H1 (cell line): ENCODE measurements around the gene PSMA2. TPM values are rescaled to one million over a fixed set of nuclear protein-coding genes. Genes with fewer than 3 reads are reported as not detected.

Experiments used
- CTCF ChIA-PET: fragments of 300-600 bp; sonication (Branson Sonifier 250); formaldehyde crosslinking; loops from one replicate; lab custom pipeline; 2021; ENCODE audit not compliant: partially characterized antibody; lab: Charles Lee
- POLR2A ChIA-PET: fragments of 300-600 bp; sonication (Branson Sonifier 250); formaldehyde crosslinking; loops from one replicate; lab custom pipeline; 2021; ENCODE audit warnings: inconsistent platforms; ENCODE audit not compliant: partially characterized antibody; lab: Charles Lee
- DNase-seq, 2 experiments: peaks; one replicate each; pipeline versions ENCODE4 v3.0.0 to v3.0.0-alpha.2; 2010 to 2022; ENCODE audit warnings: low spot score in 2 of 2, low read depth in 1 of 2, mixed read lengths in 1 of 2
- FAIRE-seq: peaks from 2 replicates; lab custom pipeline; 2011; peaks lifted over from hg19 to GRCh38; lab: Jason Lieb, UNC
- H2AFZ ChIP-seq: 2 replicates; pipeline ENCODE4 v1.8.1; 2012; ENCODE audit warnings: low read length, inconsistent platforms
- H2AK5ac ChIP-seq: 2 replicates; pipeline ENCODE4 v1.6.1; 2013; ENCODE audit warnings: low read depth, low read length
- H2BK120ac ChIP-seq: replicated peaks from 2 replicates; pipeline ENCODE3; 2013; ENCODE audit warnings: low read depth, low read length, inconsistent platforms
- H2BK12ac ChIP-seq: 2 replicates; pipeline ENCODE4 v1.6.1; 2013; ENCODE audit warnings: low read depth, low read length
- H2BK15ac ChIP-seq: 2 replicates; pipeline ENCODE4 v1.6.1; 2013; ENCODE audit warnings: low read length
- H2BK20ac ChIP-seq: 2 replicates; pipeline ENCODE4 v1.6.1; 2013; ENCODE audit warnings: low read length
- H2BK5ac ChIP-seq: 2 replicates; pipeline ENCODE4 v1.6.1; 2013; ENCODE audit warnings: low read depth, low read length
- H3K14ac ChIP-seq: 2 replicates; pipeline ENCODE4 v1.6.1; 2013; ENCODE audit warnings: inconsistent platforms; ENCODE audit not compliant: insufficient read length
- H3K18ac ChIP-seq: 2 replicates; pipeline ENCODE4 v1.6.1; 2013; ENCODE audit warnings: low read length; ENCODE audit errors: extremely low read depth
- H3K23ac ChIP-seq: 2 replicates; pipeline ENCODE4 v1.6.1; 2013; ENCODE audit warnings: inconsistent platforms; ENCODE audit not compliant: insufficient read length
- H3K23me2 ChIP-seq: 2 replicates; pipeline ENCODE4 v1.6.1; 2013; ENCODE audit warnings: low read depth, low read length
- H3K27ac ChIP-seq: 2 replicates; pipeline ENCODE4 v1.6.1; 2011; ENCODE audit warnings: low read depth, low read length, inconsistent platforms
- H3K27me3 ChIP-seq, 4 experiments: replicated peaks in 1 of 4; 1 replicate in 1 of 4; 2 replicates in 3 of 4; pipeline versions ENCODE4 v1.6.1 to v1.8.1; 2011 to 2013; ENCODE audit warnings: low read length in 3 of 4, mild to moderate bottlenecking in 3 of 4, inconsistent platforms in 2 of 4, mixed read lengths in 2 of 4, moderate library complexity in 1 of 4; ENCODE audit not compliant: control insufficient read depth in 3 of 4, insufficient read depth in 3 of 4; ENCODE audit errors: extremely low read depth in 1 of 4
- H3K36me3 ChIP-seq, 4 experiments: 2 replicates each; pipeline versions ENCODE4 v1.6.1 to v1.8.1; 2011 to 2013; ENCODE audit warnings: mild to moderate bottlenecking in 4 of 4, low read length in 3 of 4, moderate library complexity in 2 of 4, control low read depth in 1 of 4, inconsistent platforms in 1 of 4; ENCODE audit not compliant: insufficient read depth in 4 of 4, control insufficient read depth in 2 of 4
- H3K4ac ChIP-seq: replicated peaks from 2 replicates; pipeline ENCODE3; 2013; ENCODE audit warnings: low read length, low read depth, mixed read lengths, inconsistent platforms; ENCODE audit not compliant: insufficient read length
- H3K4me1 ChIP-seq, 4 experiments: replicated peaks in 1 of 4; 1 replicate in 1 of 4; 2 replicates in 3 of 4; pipeline versions ENCODE4 v1.6.1 to v1.8.1; 2011 to 2013; ENCODE audit warnings: low read length in 3 of 4, inconsistent platforms in 2 of 4, mixed read lengths in 1 of 4; ENCODE audit not compliant: insufficient read depth in 4 of 4, control insufficient read depth in 3 of 4
- H3K4me2 ChIP-seq, 2 experiments: 2 replicates each; pipeline versions ENCODE4 v1.6.1 to v1.8.1; 2011 to 2013; ENCODE audit warnings: low read depth in 2 of 2, low read length in 2 of 2, control low read depth in 1 of 2, inconsistent platforms in 1 of 2, mild to moderate bottlenecking in 1 of 2; ENCODE audit not compliant: insufficient read depth in 1 of 2
- H3K4me3 ChIP-seq, 4 experiments: fragments of 200-600, 300-600 bp in 1 of 4; sonication (generic), shearing (Covaris generic), sonication (Bioruptor Twin) in 1 of 4; 2 replicates each; pipeline versions ENCODE4 v1.5.1 to v1.8.1; 2011 to 2016; ENCODE audit warnings: low read length in 4 of 4, low read depth in 3 of 4, control low read depth in 2 of 4, inconsistent platforms in 2 of 4, mild to moderate bottlenecking in 2 of 4, mixed read lengths in 1 of 4, moderate library complexity in 1 of 4; ENCODE audit not compliant: insufficient read depth in 2 of 4; ENCODE audit errors: extremely low read depth in 1 of 4
- H3K56ac ChIP-seq: replicated peaks from 2 replicates; pipeline ENCODE3; 2013; ENCODE audit warnings: low read depth, mild to moderate bottlenecking, mixed read lengths, low read length, inconsistent platforms; ENCODE audit not compliant: insufficient read length
- H3K79me1 ChIP-seq: 2 replicates; pipeline ENCODE4 v1.6.1; 2013; ENCODE audit warnings: low read depth, low read length, control low read depth
- H3K79me2 ChIP-seq, 2 experiments: 2 replicates each; pipeline versions ENCODE4 v1.6.1 to v1.8.1; 2012 to 2013; ENCODE audit warnings: low read length in 2 of 2, mild to moderate bottlenecking in 2 of 2, inconsistent platforms in 1 of 2; ENCODE audit not compliant: insufficient read depth in 2 of 2, control insufficient read depth in 1 of 2
- H3K9ac ChIP-seq, 4 experiments: replicated peaks in 1 of 4; 1 replicate in 1 of 4; 2 replicates in 3 of 4; pipeline versions ENCODE4 v1.6.1 to v1.8.1; 2011 to 2013; ENCODE audit warnings: low read depth in 3 of 4, low read length in 3 of 4, control low read depth in 2 of 4, mild to moderate bottlenecking in 2 of 4, moderate library complexity in 2 of 4, inconsistent platforms in 1 of 4; ENCODE audit errors: extremely low read depth in 1 of 4
- H3K9me3 ChIP-seq, 2 experiments: 2 replicates each; pipeline versions ENCODE4 v1.6.1 to v1.8.1; 2012 to 2013; ENCODE audit warnings: mild to moderate bottlenecking in 2 of 2, moderate library complexity in 2 of 2, control low read depth in 1 of 2, inconsistent platforms in 1 of 2, low read depth in 1 of 2, low read length in 1 of 2, mixed read lengths in 1 of 2; ENCODE audit not compliant: insufficient read depth in 2 of 2
- H4K20me1 ChIP-seq, 2 experiments: replicated peaks in 1 of 2; 2 replicates each; pipeline versions ENCODE3 to v1.8.1; 2011 to 2013; ENCODE audit warnings: inconsistent platforms in 2 of 2, low read length in 2 of 2, mild to moderate bottlenecking in 1 of 2; ENCODE audit not compliant: insufficient read depth in 2 of 2, control insufficient read depth in 1 of 2
- H4K5ac ChIP-seq: 2 replicates; pipeline ENCODE4 v1.6.1; 2013; ENCODE audit warnings: low read length, low read depth, mixed read lengths, inconsistent platforms; ENCODE audit not compliant: insufficient read length
- H4K8ac ChIP-seq: 2 replicates; pipeline ENCODE4 v1.8.0; 2013; ENCODE audit warnings: mild to moderate bottlenecking, moderate library complexity, low read length, inconsistent platforms; ENCODE audit not compliant: insufficient read depth; ENCODE audit errors: extremely low read depth
- H4K91ac ChIP-seq: replicated peaks from 2 replicates; pipeline ENCODE3; 2013; ENCODE audit warnings: low read length, mixed read lengths, inconsistent platforms; ENCODE audit not compliant: insufficient read length
- CEBPB ChIP-seq: IDR thresholded peaks from 2 replicates; pipeline ENCODE4 v1.6.1; 2012; ENCODE audit warnings: low read depth, low read length
- YY1 ChIP-seq: IDR thresholded peaks from 2 replicates; pipeline ENCODE4 v1.6.1; 2011; ENCODE audit warnings: low read depth, mild to moderate bottlenecking, low read length
- WGBS, 2 experiments: shearing (Covaris generic) in 1 of 2; methylation state at CpG; one replicate each; pipeline versions ENCODE4 v1.1.6 to v1.1.7; 2013 to 2015; ENCODE audit warnings: low lambda C conversion rate in 2 of 2, mixed read lengths in 2 of 2, inconsistent platforms in 1 of 2, low coverage in 1 of 2, missing lambda C conversion rate in 1 of 2; ENCODE audit not compliant: insufficient replicate concordance in 2 of 2, insufficient coverage in 1 of 2, insufficient read length in 1 of 2; ENCODE audit errors: extremely low coverage in 1 of 2, missing lambda C conversion rate in 1 of 2; 5-methylcytosine and 5-hydroxymethylcytosine counted together
- polyA plus RNA-seq, 7 experiments: library from polyadenylated mRNA; depleted of rRNA in 3 of 7; stranded (reverse) in 5 of 7; unstranded in 2 of 7; fragments of >200 nt in 5 of 7; fragments of 200-250 nt in 2 of 7; gene quantifications; 1 replicate in 5 of 7; 2 replicates in 1 of 7; 4 replicates in 1 of 7; pipeline versions ENCODE4 v1.2.1 to v1.2.3, GENCODE V29; 2011 to 2013; ENCODE audit warnings: missing spikeins in 2 of 7, mixed read lengths in 2 of 7
- total RNA-seq: library from RNA; stranded (reverse); fragmentation: NEBNext Ultra II Directional; extraction: Animal tissue kit (Norgen Biotek cat#: 25700); gene quantifications from 2 replicates; pipeline ENCODE4 v1.2.1, GENCODE V29; 2021

The PSMA2 gene
- total and polyA plus RNA-seq, 2 of the 8 experiments (the other 6 are each of a cell fraction or from before 2014, with no cell fraction given) = 211 to 259 TPM

DNA sequence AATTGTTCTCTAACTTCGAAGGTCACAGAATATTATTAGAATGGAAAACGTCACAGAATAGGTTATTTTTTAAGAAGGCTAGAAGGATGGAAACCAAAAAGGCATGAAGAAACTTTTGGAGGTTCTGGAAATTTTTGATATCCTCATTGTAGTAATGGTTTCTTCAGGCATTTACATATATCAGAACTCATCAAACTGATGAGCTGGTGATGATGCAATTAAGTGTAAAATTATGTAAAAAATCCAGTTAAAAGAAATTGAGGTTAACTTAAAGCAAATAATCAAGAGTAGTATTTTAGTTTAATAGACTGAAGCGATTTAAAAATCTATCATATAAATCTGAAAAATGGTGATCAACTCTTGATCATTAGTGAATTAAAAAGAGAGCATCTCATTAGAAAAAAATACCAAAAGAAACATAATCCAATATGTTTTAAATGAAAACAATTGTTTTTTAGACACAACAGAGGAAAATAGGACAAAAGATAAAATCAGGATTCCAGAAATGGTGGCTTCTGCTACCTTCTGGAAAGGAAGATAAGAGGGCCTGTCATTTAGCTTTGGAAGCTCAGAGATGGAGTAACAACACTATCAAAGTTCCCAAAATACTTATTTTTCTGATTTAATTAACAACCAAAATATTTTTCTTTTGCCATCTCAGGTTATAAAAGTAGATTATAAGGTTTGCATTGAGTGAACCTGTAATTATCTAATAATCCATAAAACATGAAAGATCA, 9.8 kb downstream of the PSMA2 start:
- Histone ChIP-seq H2BK120ac (no peak overlapping the region), H3K9me3 (no peaks in the 10 kb centered on the region), H3K27ac (no peak overlapping the region), H4K8ac (no peak overlapping the region), H3K23ac (no peak overlapping the region), H3K9ac (no peak overlapping the region), H3K79me2 (peaks cover 0 to 25% of the 10 kb centered on the region in 2 experiments; a peak in 2 of 4 replicates), H3K4me1 (no peaks in the 10 kb centered on the region), H2AK5ac (no peak overlapping the region), H2BK20ac (no peak overlapping the region), H4K5ac (no peak overlapping the region), H3K27me3 (no peaks in the 10 kb centered on the region), H3K14ac (no peak overlapping the region), H3K18ac (no peak overlapping the region), H2AFZ (no peak overlapping the region), H4K91ac (no peak overlapping the region), H3K4ac (no peak overlapping the region), H3K4me2 (no peak overlapping the region), H2BK5ac (no peak overlapping the region), H2BK15ac (no peak overlapping the region), H3K23me2 (no peaks in the 10 kb centered on the region), H4K20me1 (peaks cover 0 to 5% of the 10 kb centered on the region in 2 experiments), H3K4me3 (no peak overlapping the region), H2BK12ac (no peak overlapping the region), H3K79me1 (no peaks in the 10 kb centered on the region), H3K56ac (no peak overlapping the region), H3K36me3 (peaks cover 25 to 92% (median 70%) of the 10 kb centered on the region in 4 experiments)
- FAIRE-seq = no peak
- WGBS, 2 experiments = 87% methylated on average over 3 of the region's 3 CpGs; no CpG with 5 or more reads in 1 of the 2 experiments
- no peak for DNase-seq
- POLR2A ChIA-PET = interaction anchor here (1.3 to 13.6 kb wide), 3 partner anchors 6 to 19 kb away, joined by 3 to 112 read pairs (median 8); partner anchors contain the start of genes C7orf25, MRPL32 and PSMA2
- CTCF ChIA-PET = no interaction called here
- TF ChIP-seq CEBPB (no peak), YY1 (no peak)
